GM21423 (cell line): ENCODE results near the gene SMIM44.
"Not testable (repeated sequence)": the region's sequence is repeated elsewhere in the genome, so short reads cannot be mapped to it uniquely, and the experiment has no call there.

ENCODE experiments used
- ATAC-seq: cut with Tn5 transposase; IDR thresholded peaks from one replicate; pipeline ENCODE4 v1.9.1; 2021; ENCODE audit warnings: mild to moderate bottlenecking, moderate library complexity; ENCODE audit not compliant: unreplicated experiment

SMIM44 gene

DNA sequence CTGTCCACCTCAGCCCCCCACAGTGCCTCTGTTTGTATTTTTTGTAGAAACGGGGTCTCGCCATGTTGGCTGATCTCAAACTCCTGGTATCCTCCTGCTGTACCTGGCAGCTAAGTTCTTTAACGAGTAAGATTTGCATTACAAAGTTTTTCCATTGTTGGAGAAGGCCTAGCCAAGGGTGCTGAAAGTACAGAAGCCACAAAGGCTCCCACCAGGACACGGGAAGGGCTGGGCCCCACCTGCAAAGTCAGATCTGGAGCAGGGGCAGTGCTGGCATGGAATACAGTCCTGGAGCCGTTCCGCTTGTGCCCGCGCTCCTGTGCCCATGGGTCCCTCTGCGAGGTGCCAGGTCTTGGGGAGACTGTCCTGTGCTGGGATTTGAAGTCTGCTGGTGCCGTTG, 35.0 kb upstream of the SMIM44 start:
- ATAC-seq = no peak

- no peak for ATAC-seq
These were observed 34.4 kb upstream of the SMIM44 start for GRCh38 chr19:3517638-3518037.

DNA sequence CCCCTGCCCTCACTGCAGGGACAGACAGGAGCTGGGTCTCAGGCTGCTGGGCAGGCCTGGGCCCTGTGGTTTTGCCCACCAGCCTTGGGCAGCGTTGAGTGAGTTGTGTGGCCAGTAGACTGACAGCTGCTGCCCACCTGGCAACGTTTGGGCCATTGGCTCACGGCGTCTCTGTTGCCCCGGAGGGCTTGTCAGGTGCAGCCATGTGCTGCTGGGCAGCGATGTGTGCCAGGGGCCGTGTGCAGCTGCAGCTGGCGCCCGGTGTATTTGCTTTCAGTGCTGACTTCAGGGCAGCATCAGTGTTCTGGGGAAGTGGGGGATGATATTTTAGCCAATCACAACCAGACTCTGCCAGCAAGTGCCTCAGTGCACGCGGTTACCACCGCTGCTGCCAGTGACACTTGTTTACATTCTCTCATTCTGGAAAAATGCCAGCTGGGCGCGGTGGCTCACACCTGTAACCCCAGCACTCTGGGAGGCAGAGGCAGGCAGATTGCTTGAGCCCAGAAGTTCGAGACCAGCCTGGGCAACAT, 33.5 kb upstream of the SMIM44 start:
- ATAC-seq = no peak

- no peak for ATAC-seq
These were observed 32.7 kb upstream of the SMIM44 start for GRCh38 chr19:3515891-3516422.

GRCh38 chr19:3514930-3515329, 31.7 kb upstream of the SMIM44 start:
- no peak for ATAC-seq

- no peak for ATAC-seq
These were observed 30.2 kb upstream of the SMIM44 start for GRCh38 chr19:3513229-3514140.

DNA sequence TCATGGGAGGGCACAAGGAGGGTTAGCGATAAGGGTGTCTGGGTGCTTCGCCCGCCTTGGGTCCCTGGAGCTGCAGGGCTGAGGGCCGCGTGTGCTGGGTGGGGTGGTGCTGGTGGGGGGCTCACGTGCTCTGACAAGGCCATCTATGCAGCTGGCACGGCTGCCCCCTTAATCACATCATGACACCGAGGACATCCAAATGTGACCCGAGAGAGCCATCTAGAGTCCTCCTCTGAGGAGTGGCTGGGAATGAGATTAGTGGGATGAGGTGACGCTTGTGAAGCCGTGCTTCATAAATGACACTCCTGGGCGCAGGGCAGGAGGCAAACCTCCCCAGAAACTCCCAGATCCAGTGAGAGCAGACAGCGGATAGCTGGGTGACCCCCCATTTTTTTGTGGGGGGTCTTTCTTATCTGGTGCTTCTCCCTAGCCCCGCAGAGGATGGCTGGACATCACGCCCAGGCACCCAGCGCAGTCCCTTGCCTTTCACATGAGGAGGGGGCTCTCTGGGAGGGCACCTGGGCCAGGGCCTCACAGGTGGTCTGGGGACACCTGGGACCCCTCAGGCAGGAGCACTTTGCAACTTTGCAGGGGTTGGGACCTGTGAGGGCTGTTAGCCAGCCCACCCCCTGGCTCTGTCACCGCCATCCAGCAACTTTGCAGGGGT, 29.5 kb upstream of the SMIM44 start:
- ATAC-seq = no peak

- ATAC-seq = no peak
These were observed 28.4 kb upstream of the SMIM44 start for GRCh38 chr19:3511506-3512251.

- no peak for ATAC-seq
These were observed 27.5 kb upstream of the SMIM44 start for GRCh38 chr19:3510727-3511126.

GRCh38 chr19:3509566-3509989, 26.3 kb upstream of the SMIM44 start:
- ATAC-seq = no peak

GRCh38 chr19:3508771-3509535, 25.7 kb upstream of the SMIM44 start:
- ATAC-seq = no peak

DNA sequence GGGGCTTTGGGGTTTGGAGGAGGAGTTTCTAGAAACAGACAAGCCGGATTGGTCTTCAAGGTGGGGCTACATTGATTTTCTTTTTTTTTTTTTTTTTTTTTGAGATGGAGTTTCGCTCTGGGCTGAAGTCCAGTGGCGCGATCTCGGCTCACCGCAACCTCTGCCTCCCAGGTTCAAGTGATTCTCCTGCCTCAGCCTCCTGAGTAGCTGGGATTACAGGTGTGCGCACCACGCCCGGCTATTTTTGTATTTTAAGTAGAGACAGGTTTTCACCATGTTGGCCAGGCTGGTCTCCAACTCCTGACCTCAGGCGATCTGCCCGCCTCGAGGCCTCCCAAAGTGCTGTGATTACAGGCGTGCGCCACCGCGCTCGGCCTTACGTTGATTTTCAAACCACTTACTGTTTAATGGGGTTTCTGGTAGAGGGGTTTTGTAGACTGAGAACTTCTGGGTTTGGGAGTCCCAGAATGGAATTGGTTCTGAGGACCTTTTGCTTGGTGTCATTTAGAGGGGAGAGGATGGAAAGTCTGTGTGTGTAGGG, 24.9 kb upstream of the SMIM44 start:
- ATAC-seq = not testable (repeated sequence)

DNA sequence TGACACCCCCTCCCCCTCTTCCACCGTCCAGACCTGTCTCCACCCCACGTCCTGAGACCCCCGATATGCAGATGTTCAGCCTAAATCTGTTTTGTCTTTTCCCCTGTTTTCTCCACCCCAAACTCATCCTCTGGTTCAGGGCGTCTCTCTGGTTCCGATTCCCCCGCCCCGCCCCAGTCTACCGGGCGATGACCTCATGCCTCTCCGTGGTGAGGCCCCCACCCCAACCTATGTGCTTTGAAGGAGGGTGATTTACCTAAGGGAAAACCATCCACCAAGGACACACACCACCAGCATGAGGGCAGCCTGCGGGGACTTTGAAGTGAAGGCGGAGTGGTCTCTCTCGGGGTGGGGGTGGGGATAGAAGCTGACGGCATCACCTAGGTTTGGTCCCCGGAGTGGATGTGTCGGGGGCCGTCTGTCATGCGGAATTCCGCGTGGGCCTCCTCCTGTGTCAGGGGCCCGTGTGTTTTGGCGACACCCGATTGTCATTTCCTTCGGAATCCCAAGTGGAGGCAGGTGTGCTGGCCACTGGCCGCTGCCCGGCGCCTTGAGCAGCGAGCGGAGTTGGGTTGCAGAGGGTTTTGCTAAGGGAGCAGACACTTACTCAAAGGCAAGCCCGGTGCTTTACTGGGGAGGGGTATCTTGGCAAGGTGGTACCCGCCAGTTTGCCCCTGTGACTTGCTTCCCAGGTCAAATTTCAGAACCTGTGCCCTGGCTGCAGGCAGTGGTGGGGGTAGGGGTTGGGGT, 24.3 kb upstream of the SMIM44 start:
- no peak for ATAC-seq

DNA sequence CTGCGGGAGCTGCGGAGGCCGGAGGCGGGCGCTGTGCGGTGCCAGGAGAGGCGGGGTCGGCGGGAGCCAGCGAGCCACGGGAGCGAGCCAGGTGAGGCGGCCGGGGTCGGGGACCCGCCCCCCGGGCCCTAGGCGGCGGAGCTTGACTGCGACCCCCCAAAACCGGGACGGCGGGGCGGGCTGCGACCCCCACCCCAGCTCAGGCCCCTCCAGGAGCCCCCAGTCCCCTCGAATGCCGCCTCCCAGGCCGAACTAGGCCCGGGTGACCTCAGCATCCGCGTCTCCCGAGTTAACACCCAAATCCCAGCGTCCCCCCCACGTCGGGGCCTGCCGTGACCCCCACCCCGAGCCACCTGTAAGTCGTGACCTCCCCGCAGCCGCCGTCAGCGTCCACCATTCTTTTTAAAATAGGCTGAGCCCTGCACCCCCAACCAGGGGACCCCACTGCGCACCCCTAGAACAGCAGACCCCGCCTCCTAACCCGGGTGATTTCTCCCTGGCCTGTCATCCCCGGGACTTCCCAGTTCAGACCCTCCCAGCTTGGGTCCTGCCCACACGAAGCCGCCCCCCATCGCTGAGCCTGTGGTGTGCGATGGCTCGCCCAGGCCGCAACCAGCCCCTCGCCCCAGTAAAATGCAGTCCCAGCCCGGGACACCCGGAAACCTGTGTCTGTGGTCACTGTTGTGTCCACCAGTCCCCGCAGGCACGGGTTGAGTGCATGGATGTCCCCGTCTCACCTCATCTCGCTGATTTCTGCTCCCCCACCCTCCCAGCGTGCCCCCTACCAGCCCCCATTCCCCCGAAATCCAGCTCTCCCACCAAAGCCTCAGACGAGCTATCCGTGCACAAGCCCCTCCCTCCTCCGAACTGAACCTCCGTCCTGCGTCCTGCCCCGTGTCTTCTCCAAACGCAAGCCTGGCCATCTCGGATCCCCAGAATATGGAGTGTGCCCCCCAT, 23.4 kb upstream of the SMIM44 start:
- ATAC-seq = peak; percentile 45

GRCh38 chr19:3505598-3506383, 22.6 kb upstream of the SMIM44 start, which contains the start of gene FZR1:
Gene FZR1, plus strand, starts transcription at chr19:3506311. Its CDS starts 16,679 bp downstream, at chr19:3522990.
- peak; percentile 87 for ATAC-seq

DNA sequence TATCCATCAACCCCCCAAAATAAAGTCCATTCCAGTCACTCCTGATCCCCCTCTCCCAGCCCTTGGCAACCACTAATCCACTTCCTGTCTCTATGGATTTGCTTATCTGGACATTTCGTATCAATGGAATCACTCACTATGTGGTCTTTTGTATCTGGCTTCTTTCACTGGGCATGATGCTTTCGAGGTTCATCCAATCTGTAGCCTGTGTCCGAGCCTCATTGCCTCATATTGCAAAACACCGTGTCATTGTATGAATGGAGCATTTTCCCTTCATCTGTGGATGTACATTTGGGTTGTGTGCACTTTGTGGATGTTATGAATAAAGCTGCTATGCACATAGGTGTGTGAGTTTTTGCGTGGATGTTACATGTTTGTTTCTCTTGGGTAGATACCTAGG, 21.5 kb upstream of the SMIM44 start:
- no peak for ATAC-seq

DNA sequence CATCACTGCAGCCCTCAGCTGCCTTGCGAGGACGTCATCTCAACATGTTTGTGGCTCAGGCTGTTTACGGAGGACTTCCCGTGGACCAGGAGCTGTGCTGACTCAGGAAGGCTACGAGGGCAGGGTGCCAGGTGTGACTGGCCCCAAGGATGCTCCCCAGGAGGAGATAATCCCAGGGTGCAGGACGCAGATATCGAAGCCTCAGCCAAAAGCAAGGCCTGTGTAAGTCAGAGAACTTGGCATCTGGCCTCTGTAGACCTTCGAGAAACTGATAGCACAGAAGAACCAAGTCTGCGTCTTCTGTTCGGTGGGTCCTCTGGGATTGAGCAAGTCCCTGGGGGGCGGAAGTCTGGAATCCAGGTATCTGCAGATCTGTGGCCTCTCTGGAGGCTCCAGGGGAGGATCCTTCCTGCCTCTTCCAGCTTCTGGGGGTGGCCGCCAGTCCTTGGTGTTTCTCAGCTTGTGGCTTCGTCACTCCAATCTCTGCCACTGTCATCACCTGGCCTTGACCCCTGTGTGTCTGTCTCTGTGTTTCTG, 19.9 kb upstream of the SMIM44 start:
- ATAC-seq = no peak
